Neuronal stem cell (in vitro differentiated cells): ENCODE measurements around the gene VAMP5.

Source experiments
- DNase-seq: peaks from one replicate; pipeline ENCODE4 v3.0.0-alpha.2; 2013; ENCODE audit warnings: low spot score
- H2AFZ ChIP-seq: one replicate; pipeline ENCODE4 v1.6.1; 2013; ENCODE audit warnings: mild to moderate bottlenecking, low read length, inconsistent platforms
- H2AK5ac ChIP-seq: 2 replicates; pipeline ENCODE4 v1.6.1; 2013; ENCODE audit warnings: low read depth, mild to moderate bottlenecking, inconsistent platforms, low read length, moderate library complexity, mixed read lengths
- H2BK120ac ChIP-seq: 2 replicates; pipeline ENCODE4 v1.6.1; 2013; ENCODE audit warnings: low read depth, mild to moderate bottlenecking, inconsistent platforms, low read length, moderate library complexity, mixed read lengths
- H2BK12ac ChIP-seq: one replicate; pipeline ENCODE4 v1.6.1; 2013; ENCODE audit warnings: low read length, inconsistent platforms
- H2BK15ac ChIP-seq: 2 replicates; pipeline ENCODE4 v1.6.1; 2013; ENCODE audit warnings: mild to moderate bottlenecking, low read length, inconsistent platforms, mixed read lengths
- H2BK5ac ChIP-seq: one replicate; pipeline ENCODE4 v1.6.1; 2013; ENCODE audit warnings: inconsistent platforms, mild to moderate bottlenecking, low read length, moderate library complexity
- H3K14ac ChIP-seq: one replicate; pipeline ENCODE4 v1.6.1; 2013; ENCODE audit warnings: low read length, inconsistent platforms
- H3K18ac ChIP-seq: 2 replicates; pipeline ENCODE4 v1.6.1; 2013; ENCODE audit warnings: low read length, inconsistent platforms
- H3K23ac ChIP-seq: 2 replicates; pipeline ENCODE4 v1.6.1; 2013; ENCODE audit warnings: low read depth, mild to moderate bottlenecking, mixed read lengths, low read length, inconsistent platforms; ENCODE audit not compliant: poor library complexity
- H3K27ac ChIP-seq: replicated peaks from 3 replicates; pipeline ENCODE4 v1.5.1; 2013; ENCODE audit warnings: low read length, inconsistent platforms
- H3K27me3 ChIP-seq, 3 experiments: 2 replicates each; pipeline ENCODE4 v1.6.1; 2013; ENCODE audit warnings: low read length in 3 of 3, mild to moderate bottlenecking in 2 of 3, inconsistent platforms in 1 of 3, low read depth in 1 of 3, mixed read lengths in 1 of 3, moderate library complexity in 1 of 3; ENCODE audit not compliant: control insufficient read depth in 3 of 3, insufficient read depth in 3 of 3
- H3K36me3 ChIP-seq, 2 donors: replicated peaks in 1 of 2; 2 replicates each; pipeline ENCODE4 v1.6.1; 2013; ENCODE audit warnings: low read length in 2 of 2; ENCODE audit not compliant: control insufficient read depth in 2 of 2, insufficient read depth in 2 of 2
- H3K4ac ChIP-seq: 2 replicates; pipeline ENCODE4 v1.6.1; 2013; ENCODE audit warnings: inconsistent platforms, mild to moderate bottlenecking, low read length, moderate library complexity
- H3K4me1 ChIP-seq, 2 donors: 1 replicate in 1 of 2; 2 replicates in 1 of 2; pipeline ENCODE4 v1.6.1; 2013; ENCODE audit warnings: low read length in 2 of 2, low read depth in 1 of 2; ENCODE audit not compliant: control insufficient read depth in 2 of 2, insufficient read depth in 1 of 2
- H3K4me2 ChIP-seq: one replicate; pipeline ENCODE4 v1.6.1; 2013; ENCODE audit warnings: mild to moderate bottlenecking, low read length, inconsistent platforms; ENCODE audit not compliant: insufficient read depth, poor library complexity, severe bottlenecking
- H3K4me3 ChIP-seq, 2 donors: 2 replicates each; pipeline ENCODE4 v1.5.1; 2013; ENCODE audit warnings: low read length in 2 of 2, mild to moderate bottlenecking in 2 of 2, inconsistent platforms in 1 of 2, moderate library complexity in 1 of 2
- H3K79me1 ChIP-seq: one replicate; pipeline ENCODE4 v1.6.1; 2013; ENCODE audit warnings: low read depth, mild to moderate bottlenecking, inconsistent platforms, low read length, moderate library complexity
- H3K9ac ChIP-seq: one replicate; pipeline ENCODE4 v1.6.1; 2013; ENCODE audit warnings: mild to moderate bottlenecking, low read depth, low read length, inconsistent platforms; ENCODE audit not compliant: poor library complexity
- H3K9me3 ChIP-seq, 2 donors: replicated peaks in 1 of 2; 2 replicates each; pipeline versions ENCODE3 to v1.6.1; 2013; ENCODE audit warnings: low read length in 2 of 2, mild to moderate bottlenecking in 2 of 2, inconsistent platforms in 1 of 2, low read depth in 1 of 2, mixed read lengths in 1 of 2, moderate library complexity in 1 of 2; ENCODE audit not compliant: control insufficient read depth in 2 of 2, insufficient read depth in 1 of 2
- H4K8ac ChIP-seq: one replicate; pipeline ENCODE4 v1.6.1; 2013; ENCODE audit warnings: low read depth, mild to moderate bottlenecking, inconsistent platforms, low read length, moderate library complexity
- H4K91ac ChIP-seq: one replicate; pipeline ENCODE4 v1.6.1; 2013; ENCODE audit warnings: low read length, low read depth, mild to moderate bottlenecking, inconsistent platforms; ENCODE audit not compliant: poor library complexity
- WGBS, 2 donors: extraction: QIAGEN DNeasy Blood & Tissue Kit; methylation state at CpG; one replicate each; pipeline ENCODE4 v1.1.7; 2013; ENCODE audit warnings: missing lambda C conversion rate in 2 of 2, mixed read lengths in 1 of 2; ENCODE audit not compliant: insufficient read length in 2 of 2, insufficient replicate concordance in 1 of 2; ENCODE audit errors: extremely low coverage in 2 of 2; 5-methylcytosine and 5-hydroxymethylcytosine counted together

VAMP5 gene

DNA sequence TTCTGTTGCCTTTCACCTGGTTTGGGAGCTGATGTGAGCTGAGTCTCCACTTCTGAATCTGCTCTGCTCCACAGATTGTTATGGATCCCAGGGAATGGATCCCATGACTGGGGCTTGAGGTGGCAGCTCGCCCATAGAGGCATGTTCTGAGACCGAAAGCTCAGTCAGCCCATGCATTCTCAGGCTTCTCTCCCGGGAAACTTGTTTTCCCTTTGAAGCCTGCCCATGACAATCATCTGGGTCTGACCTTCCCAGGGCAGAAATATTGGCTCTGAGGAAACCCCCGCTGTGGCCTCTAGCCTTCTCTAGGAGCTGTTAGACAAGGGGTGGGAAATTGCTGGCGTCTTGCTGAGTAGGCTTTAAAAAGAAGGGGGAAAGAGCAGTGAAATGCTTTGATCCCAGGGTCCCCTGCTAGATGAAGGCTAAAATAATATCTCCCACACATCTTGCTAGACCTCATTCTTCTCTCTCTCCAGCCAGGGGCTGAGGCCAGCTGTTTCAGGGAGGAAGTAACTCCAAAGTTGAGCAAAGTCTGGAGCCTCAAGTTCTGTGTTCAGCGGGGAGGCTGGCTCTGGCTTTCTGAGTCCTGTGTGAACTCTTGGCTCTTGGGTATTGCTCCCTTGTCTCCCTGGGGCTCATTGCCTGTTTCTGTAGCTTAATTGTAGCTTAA lies 4.8 kb upstream of the VAMP5 start:
- Histone ChIP-seq H3K27ac (no peak overlapping the region), H3K14ac (no peak overlapping the region)

DNA sequence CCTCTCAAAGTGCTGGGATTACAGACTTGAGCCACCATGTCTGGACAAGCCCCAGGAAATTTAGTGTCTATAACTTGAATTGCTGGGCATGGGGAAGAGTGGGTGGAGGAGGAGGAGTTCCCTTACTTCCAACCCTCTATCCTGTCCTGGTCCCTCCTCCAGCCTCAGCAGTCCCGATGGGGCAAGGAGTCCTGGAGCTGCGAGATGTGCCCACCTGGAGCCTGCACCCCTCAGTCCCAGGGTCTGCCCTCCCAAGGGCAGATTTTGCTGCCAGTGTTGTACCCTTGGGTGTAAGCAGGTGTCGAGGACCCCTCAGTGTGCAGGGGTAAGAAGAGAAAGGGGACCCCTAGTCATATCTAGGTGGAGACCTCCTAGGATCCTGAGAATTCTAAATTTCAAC lies 4.0 kb upstream of the VAMP5 start:
- Histone ChIP-seq H2AK5ac (no peak overlapping the region), H3K18ac (no peak overlapping the region), H4K91ac (no peak overlapping the region), H2AFZ (no peak overlapping the region), H3K23ac (no peak overlapping the region), H3K79me1 (no peaks in the 10 kb centered on the region), H3K27me3 (peaks cover 0 to 21% (median 3%) of the 10 kb centered on the region in 3 experiments), H2BK12ac (no peak overlapping the region), H2BK5ac (no peak overlapping the region), H3K9ac (no peak overlapping the region), H3K9me3 (no peaks in the 10 kb centered on the region), H2BK120ac (no peak overlapping the region), H2BK15ac (no peak overlapping the region), H4K8ac (no peak overlapping the region), H3K4me1 (peaks cover 19 to 29% of the 10 kb centered on the region in 2 donors), H3K14ac (no peak overlapping the region), H3K4me3 (peak overlapping the region in 1 of 2 donors; percentile 22), H3K36me3 (no peaks in the 10 kb centered on the region), H3K4me2 (no peak overlapping the region), H3K4ac (no peak overlapping the region), H3K27ac (no peak overlapping the region)
- WGBS, 2 donors = no CpG with 5 or more reads among the region's 3 CpGs
- DNase-seq = no peak

More for the DNA sequence above, 4.8 kb upstream of the VAMP5 start:
- no peak for DNase-seq
- Histone ChIP-seq H4K8ac (no peak overlapping the region), H2BK12ac (no peak overlapping the region), H3K36me3 (no peaks in the 10 kb centered on the region), H2BK5ac (peak overlapping the region; percentile 16), H3K4ac (no peak overlapping the region), H2AFZ (peak overlapping the region; percentile 93), H3K79me1 (no peaks in the 10 kb centered on the region), H4K91ac (no peak overlapping the region), H2BK15ac (no peak overlapping the region), H3K23ac (peak overlapping the region; percentile 36), H2BK120ac (no peak overlapping the region), H3K9me3 (no peaks in the 10 kb centered on the region), H3K18ac (peak overlapping the region; percentile 32), H3K4me2 (no peak overlapping the region), H2AK5ac (no peak overlapping the region), H3K4me1 (peaks cover 13 to 26% of the 10 kb centered on the region in 2 donors), H3K27me3 (peaks cover 0 to 13% (median 3%) of the 10 kb centered on the region in 3 experiments), H3K9ac (no peak overlapping the region), H3K4me3 (no peak overlapping the region)
- WGBS, 2 donors = no CpG with 5 or more reads among the region's 6 CpGs

GRCh38 chr2:85582492-85582891 lies 1.7 kb upstream of the VAMP5 start:
- Histone ChIP-seq H4K8ac (no peak overlapping the region), H4K91ac (no peak overlapping the region), H3K36me3 (no peaks in the 10 kb centered on the region), H2AFZ (no peak overlapping the region), H3K23ac (no peak overlapping the region), H3K4me2 (no peak overlapping the region), H3K18ac (no peak overlapping the region), H2BK120ac (no peak overlapping the region), H3K4me3 (no peak overlapping the region), H2BK5ac (no peak overlapping the region), H2BK12ac (no peak overlapping the region), H2AK5ac (no peak overlapping the region), H3K9ac (no peak overlapping the region), H3K27me3 (peaks cover 0 to 26% (median 3%) of the 10 kb centered on the region in 3 experiments), H3K27ac (no peak overlapping the region), H3K9me3 (no peaks in the 10 kb centered on the region), H3K4me1 (peaks cover 19 to 34% of the 10 kb centered on the region in 2 donors), H2BK15ac (no peak overlapping the region), H3K14ac (no peak overlapping the region), H3K4ac (no peak overlapping the region), H3K79me1 (no peaks in the 10 kb centered on the region)
- no CpG with 5 or more reads among the region's 1 CpG for WGBS, 2 donors
- DNase-seq = no peak

GRCh38 chr2:85583667-85584353 lies 421 bp upstream of the VAMP5 start:
- peaks cover 0 to 26% (median 3%) of the 10 kb centered on the region in 3 experiments for H3K27me3 ChIP-seq
- WGBS, 2 donors = no CpG with 5 or more reads among the region's 16 CpGs

More at GRCh38 chr2:85583667-85584353, 421 bp upstream of the VAMP5 start:
- Histone ChIP-seq H2BK120ac (no peak overlapping the region), H3K4me3 (no peak overlapping the region), H3K4me1 (peaks cover 13 to 29% of the 10 kb centered on the region in 2 donors), H4K91ac (no peak overlapping the region), H3K79me1 (no peaks in the 10 kb centered on the region), H2BK15ac (no peak overlapping the region), H4K8ac (no peak overlapping the region), H2AFZ (no peak overlapping the region), H3K23ac (no peak overlapping the region), H3K14ac (peak overlapping the region; percentile 73), H3K4ac (no peak overlapping the region), H3K4me2 (peak overlapping the region; percentile 51), H3K9me3 (no peaks in the 10 kb centered on the region), H3K27ac (no peak overlapping the region), H2AK5ac (no peak overlapping the region), H2BK12ac (no peak overlapping the region), H3K18ac (peak overlapping the region; percentile 44), H3K36me3 (no peaks in the 10 kb centered on the region), H3K9ac (no peak overlapping the region), H2BK5ac (no peak overlapping the region)
- no peak for DNase-seq
